Measurements from ENCODE around the gene SYT1.

The SYT1 gene

GRCh38 chr12:79124385-79124784 lies 259.8 kb downstream of the SYT1 start:
- H3K4me1 ChIP-seq (ENCODE audit: control insufficient read depth, insufficient read depth, low read length), result peaks cover 2% of the 10 kb centered on the region
- H3K27me3 ChIP-seq (ENCODE audit: control insufficient read depth, insufficient read depth, low read length, poor library complexity, severe bottlenecking), result no peaks in the 10 kb centered on the region
- no peak overlapping the region for H3K4me3 ChIP-seq (ENCODE audit: insufficient read depth, low read depth, low read length)
- no peak overlapping the region for H3K27ac ChIP-seq (ENCODE audit: insufficient read depth, low read depth, low read length, poor library complexity, severe bottlenecking)
- no peaks in the 10 kb centered on the region for H3K9me3 ChIP-seq (ENCODE audit: control insufficient read depth, low read length)
- WGBS, 2 experiments, result 78 to 85% methylated on average over 2 to 3 of the region's 5 CpGs
- no peaks in the 10 kb centered on the region for H3K36me3 ChIP-seq (ENCODE audit: control insufficient read depth, insufficient read depth, low read length)

DNA sequence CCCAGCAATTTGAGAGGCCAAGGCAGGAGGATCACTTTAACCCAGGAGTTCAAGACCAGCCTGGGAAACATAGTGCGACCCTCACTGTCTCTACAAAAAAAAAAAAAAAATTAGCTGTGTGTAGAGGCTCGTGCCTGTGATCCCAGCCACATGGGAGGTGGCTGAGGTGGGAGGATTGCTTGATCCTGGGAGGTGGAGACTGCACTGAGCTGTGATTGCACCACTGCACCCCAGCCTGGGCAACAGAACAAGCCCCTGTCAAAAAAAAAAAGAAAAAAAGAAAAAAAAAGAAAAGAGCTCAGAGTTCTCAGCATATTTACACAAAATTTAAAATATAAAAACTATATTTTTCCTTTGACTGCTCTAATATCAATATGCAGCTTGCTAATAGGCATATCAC lies 260.8 kb downstream of the SYT1 start:
- no peak overlapping the region for H3K27ac ChIP-seq (ENCODE audit: insufficient read depth, low read depth, low read length, poor library complexity, severe bottlenecking)
- 75 to 85% methylated on average over 2 of the region's 2 CpGs for WGBS, 2 experiments
- no peak overlapping the region for H3K4me3 ChIP-seq (ENCODE audit: insufficient read depth, low read depth, low read length)
- no peaks in the 10 kb centered on the region for H3K4me1 ChIP-seq (ENCODE audit: control insufficient read depth, insufficient read depth, low read length)
- no peaks in the 10 kb centered on the region for H3K36me3 ChIP-seq (ENCODE audit: control insufficient read depth, insufficient read depth, low read length)
- H3K27me3 ChIP-seq (ENCODE audit: control insufficient read depth, insufficient read depth, low read length, poor library complexity, severe bottlenecking), result no peaks in the 10 kb centered on the region
- no peaks in the 10 kb centered on the region for H3K9me3 ChIP-seq (ENCODE audit: control insufficient read depth, low read length)

GRCh38 chr12:79127271-79127751 lies 262.7 kb downstream of the SYT1 start:
- Histone ChIP-seq H3K27me3 (ENCODE audit: control insufficient read depth, insufficient read depth, low read length, poor library complexity, severe bottlenecking) (no peaks in the 10 kb centered on the region), H3K27ac (ENCODE audit: insufficient read depth, low read depth, low read length, poor library complexity, severe bottlenecking) (no peak overlapping the region), H3K36me3 (ENCODE audit: control insufficient read depth, insufficient read depth, low read length) (no peaks in the 10 kb centered on the region), H3K9me3 (ENCODE audit: control insufficient read depth, low read length) (no peaks in the 10 kb centered on the region), H3K4me1 (ENCODE audit: control insufficient read depth, insufficient read depth, low read length) (no peaks in the 10 kb centered on the region), H3K4me3 (ENCODE audit: insufficient read depth, low read depth, low read length) (no peak overlapping the region)
- 92 to 94% methylated on average over 3 of the region's 3 CpGs for WGBS, 2 experiments

- H3K4me1 ChIP-seq (ENCODE audit: control insufficient read depth, insufficient read depth, low read length), result no peaks in the 10 kb centered on the region
- WGBS, 2 experiments, result 100% methylated on average over 1 of the region's 1 CpG; no CpG with 5 or more reads in 1 of the 2 experiments
- no peak overlapping the region for H3K27ac ChIP-seq (ENCODE audit: insufficient read depth, low read depth, low read length, poor library complexity, severe bottlenecking)
- H3K4me3 ChIP-seq (ENCODE audit: insufficient read depth, low read depth, low read length), result no peak overlapping the region
- no peaks in the 10 kb centered on the region for H3K27me3 ChIP-seq (ENCODE audit: control insufficient read depth, insufficient read depth, low read length, poor library complexity, severe bottlenecking)
- H3K9me3 ChIP-seq (ENCODE audit: control insufficient read depth, low read length), result no peaks in the 10 kb centered on the region
- no peaks in the 10 kb centered on the region for H3K36me3 ChIP-seq (ENCODE audit: control insufficient read depth, insufficient read depth, low read length)
Observed at GRCh38 chr12:79128956-79129355, 264.4 kb downstream of the SYT1 start.

DNA sequence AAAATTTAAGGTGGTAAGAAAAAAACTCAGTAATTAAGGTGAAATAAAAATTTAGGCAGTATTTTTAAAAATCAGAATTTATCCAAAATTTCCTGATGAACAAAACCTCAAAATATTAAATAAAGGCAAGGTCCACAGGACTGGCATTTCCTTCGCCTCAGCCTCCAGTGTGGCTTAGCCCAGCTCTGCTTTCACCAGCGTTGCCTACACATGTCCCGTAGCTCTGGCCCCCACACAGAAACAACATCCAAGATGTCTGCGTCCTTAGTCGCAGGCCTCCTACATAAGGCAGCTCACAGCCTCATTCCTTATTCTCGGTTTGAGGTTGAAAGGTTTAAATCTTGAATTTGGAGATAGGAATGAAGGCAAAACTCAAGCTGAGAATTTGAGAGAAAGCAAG lies 274.3 kb downstream of the SYT1 start:
- Histone ChIP-seq H3K9me3 (ENCODE audit: control insufficient read depth, low read length) (no peaks in the 10 kb centered on the region), H3K4me1 (ENCODE audit: control insufficient read depth, insufficient read depth, low read length) (no peaks in the 10 kb centered on the region), H3K36me3 (ENCODE audit: control insufficient read depth, insufficient read depth, low read length) (no peaks in the 10 kb centered on the region), H3K4me3 (ENCODE audit: insufficient read depth, low read depth, low read length) (no peak overlapping the region), H3K27me3 (ENCODE audit: control insufficient read depth, insufficient read depth, low read length, poor library complexity, severe bottlenecking) (no peaks in the 10 kb centered on the region), H3K27ac (ENCODE audit: insufficient read depth, low read depth, low read length, poor library complexity, severe bottlenecking) (no peak overlapping the region)
- WGBS, 2 experiments, result 93 to 97% methylated on average over 6 of the region's 6 CpGs

GRCh38 chr12:79140711-79141110 lies 276.1 kb downstream of the SYT1 start:
- H3K4me3 ChIP-seq (ENCODE audit: insufficient read depth, low read depth, low read length), result no peak overlapping the region
- no peak overlapping the region for H3K27ac ChIP-seq (ENCODE audit: insufficient read depth, low read depth, low read length, poor library complexity, severe bottlenecking)
- H3K36me3 ChIP-seq (ENCODE audit: control insufficient read depth, insufficient read depth, low read length), result no peaks in the 10 kb centered on the region
- WGBS, 2 experiments, result 88 to 90% methylated on average over 1 of the region's 1 CpG
- H3K4me1 ChIP-seq (ENCODE audit: control insufficient read depth, insufficient read depth, low read length), result no peaks in the 10 kb centered on the region
- H3K27me3 ChIP-seq (ENCODE audit: control insufficient read depth, insufficient read depth, low read length, poor library complexity, severe bottlenecking), result no peaks in the 10 kb centered on the region
- H3K9me3 ChIP-seq (ENCODE audit: control insufficient read depth, low read length), result no peaks in the 10 kb centered on the region

DNA sequence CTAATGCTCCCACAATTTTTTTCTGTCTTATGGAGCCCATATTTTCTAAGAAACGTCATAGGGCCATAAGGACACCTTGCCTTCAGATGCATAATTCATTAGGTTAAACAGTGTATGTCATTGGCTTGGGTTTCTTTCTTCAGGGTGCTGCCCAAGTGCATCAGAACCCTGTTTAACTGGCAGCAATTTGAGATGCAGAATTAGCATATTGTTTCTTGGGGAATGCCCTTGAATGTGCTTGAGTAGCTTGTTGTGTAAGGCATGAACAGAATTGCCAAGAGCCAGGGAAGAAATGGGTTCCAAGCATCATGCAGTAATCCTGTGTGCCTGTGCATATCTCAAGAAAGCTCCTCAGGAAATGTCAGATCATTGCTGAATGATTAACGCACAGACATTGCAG lies 277.2 kb downstream of the SYT1 start:
- Histone ChIP-seq H3K9me3 (ENCODE audit: control insufficient read depth, low read length) (no peaks in the 10 kb centered on the region), H3K4me3 (ENCODE audit: insufficient read depth, low read depth, low read length) (no peak overlapping the region), H3K36me3 (ENCODE audit: control insufficient read depth, insufficient read depth, low read length) (no peaks in the 10 kb centered on the region), H3K4me1 (ENCODE audit: control insufficient read depth, insufficient read depth, low read length) (no peaks in the 10 kb centered on the region), H3K27me3 (ENCODE audit: control insufficient read depth, insufficient read depth, low read length, poor library complexity, severe bottlenecking) (no peaks in the 10 kb centered on the region), H3K27ac (ENCODE audit: insufficient read depth, low read depth, low read length, poor library complexity, severe bottlenecking) (no peak overlapping the region)
- 95% methylated on average over 2 of the region's 2 CpGs for WGBS, 2 experiments

DNA sequence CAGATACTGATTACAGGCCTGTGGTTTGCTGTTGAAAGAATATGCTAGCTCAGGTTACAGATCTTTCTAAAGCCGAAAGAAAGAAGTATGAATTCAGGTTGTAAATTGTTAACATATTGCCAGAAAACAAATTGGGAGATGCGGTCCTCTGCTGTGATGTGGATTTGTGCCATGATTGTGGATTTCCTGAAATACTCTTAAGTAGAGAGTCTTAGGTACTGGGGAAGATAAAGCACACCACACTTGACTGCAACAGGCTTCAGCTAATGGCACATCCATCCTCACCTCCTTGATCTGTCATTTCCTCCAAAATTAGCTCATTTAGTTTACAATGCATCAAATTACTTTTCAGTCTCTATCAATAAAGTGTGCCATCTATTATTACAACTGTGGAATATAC lies 279.2 kb downstream of the SYT1 start:
- 96 to 99% methylated on average over 2 of the region's 2 CpGs for WGBS, 2 experiments
- Histone ChIP-seq H3K36me3 (ENCODE audit: control insufficient read depth, insufficient read depth, low read length) (no peaks in the 10 kb centered on the region), H3K4me3 (ENCODE audit: insufficient read depth, low read depth, low read length) (no peak overlapping the region), H3K27ac (ENCODE audit: insufficient read depth, low read depth, low read length, poor library complexity, severe bottlenecking) (no peak overlapping the region), H3K27me3 (ENCODE audit: control insufficient read depth, insufficient read depth, low read length, poor library complexity, severe bottlenecking) (no peaks in the 10 kb centered on the region), H3K4me1 (ENCODE audit: control insufficient read depth, insufficient read depth, low read length) (no peaks in the 10 kb centered on the region), H3K9me3 (ENCODE audit: control insufficient read depth, low read length) (no peaks in the 10 kb centered on the region)

DNA sequence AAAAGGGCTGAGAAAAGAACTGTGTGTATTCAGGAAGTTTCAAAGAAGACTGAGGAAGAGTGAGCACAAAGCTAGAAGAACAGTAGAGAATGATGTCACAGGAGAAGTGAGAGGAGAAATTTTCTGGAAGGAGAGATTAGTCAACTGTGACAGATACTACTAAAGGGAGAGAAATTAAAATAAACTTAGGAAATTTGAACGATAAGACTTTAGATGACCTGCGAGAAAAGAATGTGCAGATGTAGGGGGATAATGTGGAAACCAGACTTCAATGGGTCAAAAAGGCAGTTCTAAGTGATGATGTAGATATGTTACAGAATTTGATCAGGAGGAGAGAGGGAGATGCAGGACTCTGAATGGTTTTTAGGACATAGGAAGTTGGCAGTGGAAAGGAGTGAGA lies 287.4 kb downstream of the SYT1 start:
- 93 to 95% methylated on average over 2 of the region's 2 CpGs for WGBS, 2 experiments
- no peaks in the 10 kb centered on the region for H3K27me3 ChIP-seq (ENCODE audit: control insufficient read depth, insufficient read depth, low read length, poor library complexity, severe bottlenecking)
- H3K9me3 ChIP-seq (ENCODE audit: control insufficient read depth, low read length), result no peaks in the 10 kb centered on the region
- no peak overlapping the region for H3K27ac ChIP-seq (ENCODE audit: insufficient read depth, low read depth, low read length, poor library complexity, severe bottlenecking)
- H3K4me1 ChIP-seq (ENCODE audit: control insufficient read depth, insufficient read depth, low read length), result no peaks in the 10 kb centered on the region
- no peaks in the 10 kb centered on the region for H3K36me3 ChIP-seq (ENCODE audit: control insufficient read depth, insufficient read depth, low read length)
- H3K4me3 ChIP-seq (ENCODE audit: insufficient read depth, low read depth, low read length), result no peak overlapping the region

DNA sequence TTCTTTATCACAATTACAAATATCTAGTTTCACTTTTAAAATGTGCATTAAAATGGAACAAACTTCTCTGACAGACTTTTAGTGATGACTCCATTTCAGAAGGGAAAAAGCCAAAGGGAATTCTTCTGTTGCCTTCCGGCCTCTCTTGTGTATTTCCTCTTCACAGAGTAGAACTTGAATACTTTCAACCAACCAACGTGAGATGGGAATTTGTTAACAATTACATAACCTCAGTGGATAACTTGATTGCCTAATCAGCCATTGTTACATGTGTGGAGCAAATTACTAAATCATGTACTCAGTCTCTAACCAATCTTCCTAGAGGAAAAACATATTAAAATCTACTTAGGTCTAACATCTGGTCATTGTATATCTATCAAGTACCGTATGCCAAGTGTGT lies 291.1 kb downstream of the SYT1 start:
- Histone ChIP-seq H3K36me3 (ENCODE audit: control insufficient read depth, insufficient read depth, low read length) (no peaks in the 10 kb centered on the region), H3K27ac (ENCODE audit: insufficient read depth, low read depth, low read length, poor library complexity, severe bottlenecking) (no peak overlapping the region), H3K4me1 (ENCODE audit: control insufficient read depth, insufficient read depth, low read length) (no peaks in the 10 kb centered on the region), H3K27me3 (ENCODE audit: control insufficient read depth, insufficient read depth, low read length, poor library complexity, severe bottlenecking) (no peaks in the 10 kb centered on the region), H3K4me3 (ENCODE audit: insufficient read depth, low read depth, low read length) (no peak overlapping the region), H3K9me3 (ENCODE audit: control insufficient read depth, low read length) (no peaks in the 10 kb centered on the region)
- 89 to 94% methylated on average over 2 to 3 of the region's 3 CpGs for WGBS, 2 experiments

DNA sequence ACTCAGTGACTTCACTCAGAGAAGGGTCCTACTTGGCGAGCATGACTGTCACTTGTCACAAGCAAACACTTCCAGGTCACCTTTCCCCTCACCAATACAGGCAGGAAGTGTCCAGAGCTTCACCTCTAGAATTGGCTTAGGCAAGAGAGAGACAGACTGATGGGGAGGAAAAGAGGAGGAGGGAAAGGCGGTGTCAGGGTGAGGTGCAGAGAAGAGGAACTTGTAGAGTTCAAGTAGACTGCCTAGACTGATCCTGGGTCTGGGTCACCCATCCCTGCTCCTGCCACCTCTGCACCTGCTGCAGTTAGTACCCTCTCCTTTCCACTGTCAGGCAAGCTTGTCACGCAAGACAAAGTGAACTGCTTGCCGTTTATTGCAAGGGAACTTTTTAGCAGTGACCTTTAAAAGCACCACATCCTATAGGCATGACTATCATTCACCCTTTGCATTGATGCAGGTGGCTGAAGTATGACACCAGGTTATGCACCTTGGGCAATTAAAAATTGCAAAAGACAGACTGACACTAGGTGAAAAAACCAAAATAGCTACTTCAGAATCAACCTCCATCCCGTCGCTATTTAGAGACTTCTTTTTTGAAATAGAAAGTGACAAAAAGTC lies 292.4 kb downstream of the SYT1 start:
- Histone ChIP-seq H3K9me3 (ENCODE audit: control insufficient read depth, low read length) (no peaks in the 10 kb centered on the region), H3K36me3 (ENCODE audit: control insufficient read depth, insufficient read depth, low read length) (no peaks in the 10 kb centered on the region), H3K27me3 (ENCODE audit: control insufficient read depth, insufficient read depth, low read length, poor library complexity, severe bottlenecking) (no peaks in the 10 kb centered on the region), H3K27ac (ENCODE audit: insufficient read depth, low read depth, low read length, poor library complexity, severe bottlenecking) (no peak overlapping the region), H3K4me1 (ENCODE audit: control insufficient read depth, insufficient read depth, low read length) (no peaks in the 10 kb centered on the region), H3K4me3 (ENCODE audit: insufficient read depth, low read depth, low read length) (no peak overlapping the region)
- WGBS, 2 experiments, result 84 to 91% methylated on average over 6 of the region's 6 CpGs

All from ectodermal cell (in vitro differentiated cells).